HG03039 (cell line): ENCODE results near the gene CMPK1.
"Not testable (repeated sequence)": the region's sequence is repeated elsewhere in the genome, so short reads cannot be mapped to it uniquely, and the experiment has no call there.

ENCODE experiments used
- ATAC-seq: cut with Tn5 transposase; IDR thresholded peaks from one replicate; pipeline ENCODE4 v1.9.1; 2021; ENCODE audit warnings: mild to moderate bottlenecking, moderate library complexity; ENCODE audit not compliant: unreplicated experiment

The CMPK1 gene

GRCh38 chr1:47333578-47333921, at the start of gene CMPK1:
CMPK1 (plus strand) TSS chr1:47333790; CDS start chr1:47333946, 156 bp downstream.
- ATAC-seq: peak; percentile 63

GRCh38 chr1:47288116-47288515, 45.5 kb upstream of the CMPK1 start:
- not testable (repeated sequence) for ATAC-seq

GRCh38 chr1:47294863-47295262, 38.7 kb upstream of the CMPK1 start:
- not testable (repeated sequence) for ATAC-seq

- ATAC-seq: no peak
These were observed 38.0 kb upstream of the CMPK1 start for GRCh38 chr1:47295579-47295978.

GRCh38 chr1:47298025-47298699, 35.4 kb upstream of the CMPK1 start:
- no peak for ATAC-seq

GRCh38 chr1:47302472-47302871, 31.1 kb upstream of the CMPK1 start:
- ATAC-seq: no peak

GRCh38 chr1:47309427-47309826, 24.2 kb upstream of the CMPK1 start:
- no peak for ATAC-seq

- ATAC-seq: peak; percentile 99
These were observed 19.5 kb upstream of the CMPK1 start, which contains the start of gene STIL for GRCh38 chr1:47313915-47314664. STIL (minus strand) TSS chr1:47314147; CDS start chr1:47310319, 3,828 bp downstream.

- ATAC-seq: no peak
These were observed 15.7 kb upstream of the CMPK1 start for GRCh38 chr1:47317841-47318240.

- ATAC-seq: not testable (repeated sequence)
These were observed 13.6 kb upstream of the CMPK1 start for GRCh38 chr1:47319968-47320367.

- ATAC-seq: no peak
These were observed 10.0 kb upstream of the CMPK1 start for GRCh38 chr1:47323599-47324031.

GRCh38 chr1:47324682-47325081, 8.9 kb upstream of the CMPK1 start:
- no peak for ATAC-seq

- ATAC-seq: no peak
These were observed 8.1 kb upstream of the CMPK1 start for GRCh38 chr1:47325528-47325927.

- no peak for ATAC-seq
These were observed 7.3 kb upstream of the CMPK1 start for GRCh38 chr1:47326271-47326670.

- ATAC-seq: no peak
These were observed 4.6 kb upstream of the CMPK1 start for GRCh38 chr1:47328992-47329391.

- no peak for ATAC-seq
These were observed 3.4 kb upstream of the CMPK1 start for GRCh38 chr1:47330212-47330611.

GRCh38 chr1:47331875-47332274, 1.7 kb upstream of the CMPK1 start:
- no peak for ATAC-seq

- no peak for ATAC-seq
These were observed 612 bp upstream of the CMPK1 start for GRCh38 chr1:47332779-47333577.

- ATAC-seq: peak; percentile 74
These were observed 553 bp downstream of the CMPK1 start for GRCh38 chr1:47333922-47334764.

GRCh38 chr1:47334765-47335435, 1.3 kb downstream of the CMPK1 start:
- ATAC-seq: no peak
